ENCODE measurements around the gene GJD3. TPM values are rescaled to one million over a fixed set of nuclear protein-coding genes. Genes with fewer than 3 reads are reported as not detected.
A peak's percentile ranks its signal among the peaks of the same experiment; 100 is the strongest.
"Not testable (repeated sequence)": the region's sequence is repeated elsewhere in the genome, so short reads cannot be mapped to it uniquely, and the experiment has no call there.

Gene GJD3, protein sequence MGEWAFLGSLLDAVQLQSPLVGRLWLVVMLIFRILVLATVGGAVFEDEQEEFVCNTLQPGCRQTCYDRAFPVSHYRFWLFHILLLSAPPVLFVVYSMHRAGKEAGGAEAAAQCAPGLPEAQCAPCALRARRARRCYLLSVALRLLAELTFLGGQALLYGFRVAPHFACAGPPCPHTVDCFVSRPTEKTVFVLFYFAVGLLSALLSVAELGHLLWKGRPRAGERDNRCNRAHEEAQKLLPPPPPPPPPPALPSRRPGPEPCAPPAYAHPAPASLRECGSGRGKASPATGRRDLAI
- not detected in 2 replicates for total RNA-seq (2014; rRNA removed; shearing (Covaris generic))

DNA sequence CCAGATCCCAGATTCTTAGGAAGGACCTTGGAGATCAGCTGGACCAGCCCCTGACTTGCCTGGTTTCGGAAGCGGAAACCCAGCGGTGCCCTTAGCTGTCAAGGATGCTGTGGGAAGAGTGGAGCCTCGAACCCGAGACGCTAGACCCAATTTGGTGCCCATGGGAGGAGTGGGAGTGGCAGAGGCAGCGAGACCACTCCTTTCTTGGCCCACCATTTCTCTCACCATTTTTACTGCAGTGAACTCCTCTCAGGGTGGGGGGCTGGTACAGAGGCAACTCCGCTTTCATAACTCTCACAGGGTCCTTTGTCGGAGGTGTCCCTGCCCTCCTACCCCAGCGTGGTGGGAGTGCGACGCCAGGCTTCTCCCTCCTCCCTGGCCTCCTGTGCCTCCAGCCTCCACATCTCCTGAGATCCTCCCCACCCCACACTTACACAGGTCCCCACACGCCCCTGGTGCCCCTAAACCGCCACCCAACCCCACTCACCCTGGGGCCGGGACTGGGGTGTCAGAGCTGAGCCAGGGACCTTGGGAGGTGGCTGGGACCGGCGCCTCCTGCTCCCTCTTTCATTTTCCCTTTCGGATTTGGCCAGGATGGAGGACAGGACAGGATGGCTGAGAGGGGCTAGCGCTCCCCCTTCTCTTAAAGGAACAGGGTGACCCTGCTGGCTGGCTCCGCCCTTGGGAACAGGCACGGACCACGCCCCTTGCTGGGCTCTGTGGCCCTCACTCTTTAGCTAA, at the start of gene GJD3:
Gene GJD3 (minus strand): TSS at position 617 of the 741 bp plus-strand sequence. CDS start 922 bp downstream, outside the sequence.
- no peak for DNase-seq (ENCODE audit: low read depth)

DNA sequence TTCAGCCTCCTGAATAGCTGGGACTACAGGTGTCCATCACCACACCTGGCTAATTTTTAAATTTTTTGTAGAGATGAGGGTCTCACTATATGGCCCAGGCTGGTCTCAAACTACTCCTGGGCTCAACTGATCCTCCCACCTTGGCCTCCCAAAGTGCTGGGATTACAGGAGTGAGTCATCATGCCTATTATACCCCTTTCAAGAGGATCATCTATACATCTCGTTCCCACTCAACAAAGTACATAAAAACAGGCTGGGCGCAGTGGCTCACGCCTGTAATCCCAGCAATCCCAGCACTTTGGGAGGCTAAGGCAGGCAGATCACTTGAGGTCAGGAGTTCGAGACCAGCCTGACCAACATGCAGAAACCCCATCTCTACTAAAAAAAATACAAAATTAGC, 49.8 kb upstream of the GJD3 start:
- not testable (repeated sequence) for DNase-seq (ENCODE audit: low read depth)

DNA sequence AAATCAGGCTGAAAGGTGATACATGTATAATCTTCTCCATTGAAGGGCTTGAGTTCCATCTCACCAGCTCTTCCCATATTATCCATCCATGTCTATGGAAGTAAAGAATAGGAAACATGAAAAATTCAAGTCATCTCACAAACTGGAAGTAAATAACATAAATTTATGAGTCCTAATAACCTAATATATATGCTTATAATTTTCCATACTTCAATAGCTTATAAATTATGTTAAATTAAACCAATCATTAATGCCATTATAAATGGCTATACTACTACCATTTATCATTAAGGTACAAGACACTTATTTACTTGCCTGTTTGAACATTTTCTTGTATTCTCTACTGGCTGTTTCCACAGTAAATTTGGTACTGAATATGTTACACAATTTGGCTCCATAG, 48.3 kb upstream of the GJD3 start:
- DNase-seq (ENCODE audit: low read depth): no peak

DNA sequence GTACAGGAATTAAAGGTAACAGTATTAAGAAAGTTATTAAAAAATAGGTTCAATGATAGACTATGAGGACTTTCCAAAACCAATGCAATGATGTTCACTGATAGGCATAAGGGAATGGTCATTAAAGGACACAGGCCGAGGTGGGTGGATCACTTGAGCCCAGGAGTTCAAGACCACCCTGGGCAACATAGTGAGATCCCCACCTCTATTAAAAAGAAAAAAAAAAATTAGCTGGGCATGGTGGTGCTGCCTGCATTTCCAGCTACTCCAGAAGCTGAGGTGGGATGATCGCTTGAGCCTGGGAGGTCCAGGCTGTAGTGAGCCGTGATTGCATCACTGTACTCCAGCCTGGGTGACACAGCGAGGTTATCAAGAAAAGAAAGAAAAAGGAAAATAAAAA, 47.3 kb upstream of the GJD3 start:
- no peak for DNase-seq (ENCODE audit: low read depth)

DNA sequence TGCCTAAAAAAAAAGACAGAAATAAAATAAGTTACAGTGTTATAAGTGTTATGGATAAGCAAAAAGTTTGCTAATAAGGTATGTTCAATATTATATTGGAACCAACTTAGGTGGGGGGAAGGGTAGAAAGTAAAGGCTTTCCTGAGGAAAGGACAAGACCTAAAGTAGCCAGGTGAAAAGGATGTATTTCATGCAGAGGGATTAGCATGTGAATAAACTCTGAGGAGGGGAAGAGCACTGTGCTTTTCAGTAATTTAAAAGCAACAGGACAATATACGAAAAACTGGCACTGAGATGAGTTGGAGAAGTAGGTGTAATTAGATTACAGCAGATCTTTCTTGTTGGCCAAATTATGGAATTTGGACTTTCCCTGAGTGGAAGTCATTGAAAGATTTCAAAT, 45.5 kb upstream of the GJD3 start:
- no peak for DNase-seq (ENCODE audit: low read depth)

DNA sequence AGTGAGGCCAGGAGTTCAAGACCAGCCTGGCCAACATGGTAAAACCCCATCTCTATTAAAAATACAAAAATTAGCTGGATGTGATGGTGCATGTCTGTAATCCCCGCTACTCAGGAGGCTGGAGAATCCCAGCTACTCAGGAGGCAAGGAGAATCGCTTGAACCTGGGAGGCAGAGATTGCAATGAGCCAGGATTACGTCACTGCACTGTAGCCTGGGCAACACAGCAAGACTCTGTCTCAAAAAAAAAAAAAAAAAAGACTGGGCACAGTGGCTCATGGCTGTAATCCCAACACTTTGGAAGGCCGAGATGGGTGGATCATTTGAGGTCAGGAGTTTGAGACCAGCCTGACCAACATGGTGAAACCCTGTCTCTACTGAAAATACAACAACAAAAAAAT, 45.0 kb upstream of the GJD3 start:
- not testable (repeated sequence) for DNase-seq (ENCODE audit: low read depth)

DNA sequence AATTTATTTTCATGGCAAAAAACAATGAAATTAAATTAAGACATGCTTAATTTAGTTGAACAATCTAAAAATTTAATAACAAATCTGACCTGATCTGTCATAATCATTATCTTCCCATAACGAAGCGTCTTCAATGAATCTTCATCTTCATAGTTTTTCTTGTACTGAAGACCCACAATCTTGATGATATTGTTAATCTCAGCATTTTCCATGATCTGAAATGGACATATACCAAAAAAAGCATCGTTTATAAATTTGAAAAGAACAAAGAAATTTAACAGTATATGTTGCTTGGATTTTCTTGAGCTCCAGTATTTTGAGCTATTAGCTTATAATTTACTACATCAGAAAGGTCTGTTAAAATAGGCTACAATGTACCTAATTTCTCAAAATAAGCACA, 42.9 kb upstream of the GJD3 start:
- no peak for DNase-seq (ENCODE audit: low read depth)

DNA sequence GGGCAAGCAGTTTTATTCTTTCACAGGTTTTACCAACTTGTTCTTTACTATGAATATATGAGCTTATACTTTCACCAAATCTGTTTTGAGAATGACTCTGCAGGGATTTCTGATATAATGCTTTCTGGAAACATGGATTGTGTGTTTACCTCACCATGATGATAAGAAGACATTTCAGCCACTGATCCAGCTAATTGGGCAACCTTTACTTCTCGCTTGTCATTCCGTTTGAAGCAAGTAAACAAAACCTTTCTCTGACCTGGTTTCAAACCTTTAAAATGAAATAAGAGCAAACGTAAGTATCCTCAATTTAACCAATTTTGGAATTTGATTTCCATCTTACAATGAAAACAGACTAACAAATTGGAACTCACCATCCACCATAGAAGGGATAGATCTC, 39.5 kb upstream of the GJD3 start:
- DNase-seq (ENCODE audit: low read depth): no peak

DNA sequence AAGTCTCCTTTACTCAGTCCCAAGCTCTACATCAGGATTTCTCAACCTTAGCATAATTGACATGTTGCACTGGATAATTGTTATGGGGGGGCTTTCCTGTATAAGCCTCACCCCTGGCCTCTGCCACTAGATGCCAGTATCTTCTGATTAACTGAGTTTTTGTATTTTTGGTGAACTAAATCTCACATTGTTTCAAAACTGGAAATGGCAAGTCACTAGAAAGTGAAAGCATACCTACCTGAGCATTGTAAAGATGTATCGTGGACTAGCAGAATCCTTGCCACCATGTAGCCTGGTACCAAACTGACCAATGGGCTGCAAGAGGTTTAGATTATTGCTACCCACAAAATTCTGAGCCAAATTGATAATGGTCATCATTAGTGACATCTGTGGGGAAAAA, 38.1 kb upstream of the GJD3 start:
- no peak for DNase-seq (ENCODE audit: low read depth)

DNA sequence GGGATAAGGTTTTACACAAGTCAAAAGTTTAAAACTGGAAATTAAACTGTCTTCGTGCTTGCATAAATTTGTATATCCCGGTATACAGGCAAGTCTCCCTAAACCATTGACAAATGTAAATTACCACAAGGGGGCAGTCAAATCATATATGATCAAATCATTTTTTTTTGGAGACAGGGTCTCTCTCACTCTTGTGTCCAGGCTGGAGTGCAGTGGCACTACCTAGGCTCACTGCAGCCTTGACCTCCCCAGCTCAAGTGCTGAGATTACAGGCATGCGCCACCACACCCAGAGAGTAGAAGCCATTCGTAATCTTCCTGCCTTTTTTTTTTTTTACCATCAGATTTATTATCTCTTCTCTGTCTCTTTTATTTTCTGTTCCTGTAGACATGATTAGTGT, 34.6 kb upstream of the GJD3 start:
- DNase-seq (ENCODE audit: low read depth): peak; percentile 50

DNA sequence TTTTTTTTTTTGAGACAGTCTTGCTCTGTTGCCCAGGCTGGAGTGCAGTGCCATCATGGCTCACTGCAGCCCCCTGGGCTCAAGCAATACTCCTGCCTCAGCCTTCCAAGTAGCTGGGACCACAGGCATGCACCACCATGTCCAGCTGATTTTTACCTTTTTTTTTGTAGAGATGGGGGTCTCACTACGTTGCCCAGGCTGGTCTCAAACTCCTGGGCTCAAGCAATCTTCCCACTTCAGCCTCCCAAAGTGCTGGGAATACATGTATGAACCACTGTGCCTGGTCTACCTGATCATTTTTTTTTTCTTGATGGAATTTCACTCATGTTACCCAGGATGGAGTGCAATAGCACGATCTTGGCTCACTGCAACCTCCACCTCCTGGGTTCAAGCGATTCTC, 22.0 kb upstream of the GJD3 start:
- not testable (repeated sequence) for DNase-seq (ENCODE audit: low read depth)

DNA sequence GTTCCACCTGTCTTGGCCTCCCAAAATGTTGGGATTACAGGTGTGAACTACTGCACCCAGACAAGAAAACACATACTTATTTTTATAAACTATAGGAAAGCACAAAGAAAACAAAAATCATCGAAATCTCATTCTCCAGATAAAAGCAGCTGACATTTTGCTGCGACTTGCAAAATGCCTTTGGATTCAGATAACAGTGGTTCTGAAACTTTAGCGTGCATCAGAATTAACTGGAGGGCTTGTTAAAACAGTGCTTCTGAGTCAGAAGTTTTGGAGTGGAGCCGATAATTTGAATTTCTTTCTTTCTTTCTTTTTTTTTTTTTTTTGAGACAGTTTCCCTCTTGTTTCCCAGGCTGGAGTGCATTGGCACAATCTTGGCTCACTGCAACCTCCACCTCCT, 17.7 kb upstream of the GJD3 start:
- DNase-seq (ENCODE audit: low read depth): no peak

DNA sequence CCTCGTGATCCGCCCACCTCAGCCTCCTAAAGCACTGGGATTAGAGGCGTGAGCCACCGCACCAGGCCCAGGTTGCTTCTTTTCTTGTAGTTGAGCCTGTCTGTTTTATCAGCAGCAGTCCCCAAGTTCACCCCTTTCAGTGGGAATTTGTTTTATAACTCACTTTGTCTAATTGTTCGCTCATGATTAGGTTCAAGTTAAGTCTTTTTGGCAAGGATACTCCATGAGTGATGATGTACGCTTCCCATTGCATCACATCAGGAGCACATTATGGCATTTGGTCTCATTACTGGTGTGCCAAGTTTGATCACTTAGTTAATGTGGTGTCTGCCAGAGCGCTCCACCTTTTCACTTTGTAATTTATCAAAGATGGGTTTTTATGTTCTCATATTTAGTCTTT, 14.4 kb upstream of the GJD3 start:
- DNase-seq (ENCODE audit: low read depth): no peak

DNA sequence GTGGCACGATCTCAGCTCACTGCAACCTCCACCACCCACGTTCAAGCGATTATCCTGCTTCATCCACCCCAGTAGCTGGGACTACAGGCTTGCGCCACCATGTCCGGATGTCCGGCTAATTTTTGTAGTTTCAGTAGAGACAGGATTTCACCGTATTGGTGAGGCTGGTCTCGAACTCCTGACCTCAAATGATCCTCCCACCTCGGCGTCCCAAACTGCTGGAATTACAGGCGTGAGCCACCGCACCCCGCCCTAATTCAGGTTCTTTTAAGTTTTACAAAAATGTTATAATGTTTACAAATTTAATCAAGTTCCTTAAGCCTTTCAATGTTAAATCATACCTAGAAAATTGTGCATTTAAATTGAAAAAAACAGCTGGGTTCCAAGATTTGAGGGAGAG, 13.3 kb upstream of the GJD3 start:
- no peak for DNase-seq (ENCODE audit: low read depth)

DNA sequence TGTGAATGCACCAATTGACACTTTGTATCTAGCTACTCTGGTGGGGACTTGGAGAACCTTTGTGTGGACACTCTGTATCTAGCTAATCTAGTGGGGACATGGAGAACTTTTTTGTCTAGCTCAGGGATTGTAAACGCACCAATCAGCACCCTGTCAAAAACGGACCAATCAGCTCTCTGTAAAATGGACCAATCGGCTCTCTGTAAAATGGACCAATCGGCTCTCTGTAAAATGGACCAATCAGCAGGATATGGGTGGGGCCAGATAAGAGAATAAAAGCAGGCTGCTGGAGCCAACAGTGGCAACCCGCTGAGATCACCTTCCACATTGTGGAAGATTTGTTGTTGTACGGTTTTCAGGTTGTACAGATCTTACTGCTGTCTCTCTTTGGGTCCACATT, 12.0 kb upstream of the GJD3 start:
- DNase-seq (ENCODE audit: low read depth): not testable (repeated sequence)

DNA sequence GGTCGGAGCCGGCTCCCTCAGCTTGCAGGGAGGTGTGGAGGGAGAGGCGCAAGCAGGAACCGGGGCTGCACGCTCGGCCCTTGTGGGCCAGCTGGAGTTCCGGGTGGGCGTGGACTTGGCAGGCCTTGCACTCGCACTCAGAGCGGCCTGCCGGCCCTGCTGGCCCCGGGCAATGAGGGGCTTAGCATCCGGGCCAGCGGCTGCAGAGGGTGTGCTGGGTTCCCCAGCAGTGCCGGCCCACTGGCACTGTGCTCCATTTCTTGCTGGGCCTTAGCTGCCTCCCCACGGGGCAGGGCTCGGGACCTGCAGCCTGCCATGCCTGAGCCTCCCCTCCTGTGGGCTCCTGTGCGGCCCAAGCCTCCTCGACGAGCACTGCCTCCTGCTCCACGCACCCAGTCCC, 11.2 kb upstream of the GJD3 start:
- not testable (repeated sequence) for DNase-seq (ENCODE audit: low read depth)

DNA sequence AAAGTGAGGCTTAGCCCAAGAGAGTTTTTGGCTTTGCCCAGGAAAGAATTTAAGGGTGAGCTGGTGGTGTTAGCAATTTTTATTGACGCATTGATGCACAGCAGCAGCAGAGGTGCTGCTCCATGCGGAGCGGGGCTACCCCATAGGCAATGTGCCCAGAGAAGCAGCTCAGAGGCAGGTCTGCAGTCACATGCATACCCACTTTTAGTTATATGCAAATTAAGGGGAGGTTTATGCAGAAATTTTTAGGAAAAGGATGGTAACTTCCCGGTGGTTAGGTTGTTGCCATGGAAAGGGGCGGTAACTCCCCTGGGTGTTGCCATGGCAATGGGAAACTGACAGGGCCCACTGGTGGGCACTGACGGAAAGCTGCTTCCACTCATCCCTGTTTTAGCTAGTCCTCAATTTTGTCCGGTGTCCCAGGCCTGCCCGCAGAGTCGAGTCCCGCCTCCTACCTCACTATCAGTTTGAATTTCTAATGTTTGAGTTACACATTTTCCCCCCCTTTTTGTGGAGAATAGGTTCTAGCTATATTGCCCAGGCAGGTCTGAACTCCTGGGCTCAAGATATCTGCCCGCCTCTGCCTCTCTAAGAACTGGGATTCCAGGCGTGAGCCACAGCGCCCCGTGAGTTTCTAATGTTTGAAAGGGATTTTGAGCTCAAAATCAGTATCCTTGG, 10.4 kb upstream of the GJD3 start:
- DNase-seq (ENCODE audit: low read depth): no peak

DNA sequence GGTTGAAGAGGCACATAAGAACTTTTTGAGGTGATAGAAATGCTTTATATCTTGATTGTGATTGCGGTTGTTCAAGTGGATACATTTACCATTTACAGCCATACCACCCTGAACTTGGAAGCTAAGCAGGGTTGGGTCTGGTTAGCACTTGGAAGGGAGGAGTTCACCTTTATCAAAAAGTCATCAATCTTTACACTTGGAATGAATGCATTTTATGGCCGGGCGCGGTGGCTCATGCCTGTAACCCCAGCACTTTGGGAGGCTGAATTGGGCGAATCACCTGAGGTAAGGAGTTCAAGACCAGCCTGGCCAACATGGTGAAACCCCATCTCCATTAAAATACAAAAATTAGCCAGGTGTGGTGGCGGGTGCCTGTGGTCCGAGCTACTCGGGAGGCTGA, 9.5 kb upstream of the GJD3 start:
- DNase-seq (ENCODE audit: low read depth): no peak

DNA sequence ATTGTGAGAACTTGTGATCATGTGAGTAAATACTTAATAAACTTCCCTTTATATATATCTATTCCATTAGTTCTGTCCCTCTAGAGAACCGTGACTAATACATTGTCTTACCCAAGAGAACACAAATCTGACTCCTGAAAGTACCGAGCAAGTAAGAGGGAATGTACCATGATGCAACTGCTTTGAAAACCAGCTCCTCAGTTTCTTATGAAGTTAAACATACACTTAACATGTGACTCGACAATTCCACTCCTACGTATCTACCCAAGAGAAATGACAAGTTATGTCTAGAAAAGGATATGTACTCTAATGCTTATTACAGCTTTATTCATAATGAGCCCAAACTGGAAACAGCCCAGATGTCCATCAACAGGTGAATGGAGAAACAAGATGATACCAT, 8.8 kb upstream of the GJD3 start:
- DNase-seq (ENCODE audit: low read depth): peak; percentile 46

DNA sequence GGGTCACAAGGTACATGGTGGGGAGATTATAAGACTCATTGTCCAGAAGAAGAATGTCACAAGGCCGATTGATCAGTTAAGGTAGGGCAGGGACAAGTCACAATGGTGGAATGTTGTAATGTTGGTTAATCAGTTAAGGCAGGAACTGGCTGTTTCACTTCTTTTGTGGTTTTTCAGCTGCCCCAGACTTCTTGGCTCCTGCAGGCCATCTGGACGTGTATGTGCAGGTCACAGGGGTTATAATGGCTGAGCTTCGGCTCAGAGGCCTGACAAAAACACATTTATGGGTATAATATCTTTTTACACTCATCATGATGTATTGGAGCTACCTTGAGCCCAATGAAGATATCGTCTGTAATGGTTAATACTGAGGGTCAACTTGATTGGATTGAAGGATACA, 8.1 kb upstream of the GJD3 start:
- DNase-seq (ENCODE audit: low read depth): not testable (repeated sequence)

DNA sequence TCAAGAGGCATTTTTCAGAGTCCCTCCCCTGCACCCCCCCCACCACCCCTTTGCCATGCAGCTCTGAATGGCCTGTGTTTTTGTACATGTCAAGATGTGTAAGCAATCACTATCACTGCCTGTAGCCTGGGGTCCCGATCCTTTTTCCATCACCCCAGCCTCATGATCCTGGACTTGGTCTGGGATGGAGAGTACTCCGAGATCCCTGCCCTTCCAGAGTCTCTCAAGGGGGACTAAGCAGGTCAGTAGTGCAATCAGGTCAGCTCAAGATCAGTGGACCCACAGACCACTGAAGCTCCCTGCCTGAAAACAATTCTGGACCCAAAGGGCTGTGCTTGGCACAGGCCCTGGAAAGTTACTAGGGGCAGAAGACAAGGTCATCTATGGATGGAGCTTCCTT, 7.5 kb upstream of the GJD3 start:
- DNase-seq (ENCODE audit: low read depth): no peak

DNA sequence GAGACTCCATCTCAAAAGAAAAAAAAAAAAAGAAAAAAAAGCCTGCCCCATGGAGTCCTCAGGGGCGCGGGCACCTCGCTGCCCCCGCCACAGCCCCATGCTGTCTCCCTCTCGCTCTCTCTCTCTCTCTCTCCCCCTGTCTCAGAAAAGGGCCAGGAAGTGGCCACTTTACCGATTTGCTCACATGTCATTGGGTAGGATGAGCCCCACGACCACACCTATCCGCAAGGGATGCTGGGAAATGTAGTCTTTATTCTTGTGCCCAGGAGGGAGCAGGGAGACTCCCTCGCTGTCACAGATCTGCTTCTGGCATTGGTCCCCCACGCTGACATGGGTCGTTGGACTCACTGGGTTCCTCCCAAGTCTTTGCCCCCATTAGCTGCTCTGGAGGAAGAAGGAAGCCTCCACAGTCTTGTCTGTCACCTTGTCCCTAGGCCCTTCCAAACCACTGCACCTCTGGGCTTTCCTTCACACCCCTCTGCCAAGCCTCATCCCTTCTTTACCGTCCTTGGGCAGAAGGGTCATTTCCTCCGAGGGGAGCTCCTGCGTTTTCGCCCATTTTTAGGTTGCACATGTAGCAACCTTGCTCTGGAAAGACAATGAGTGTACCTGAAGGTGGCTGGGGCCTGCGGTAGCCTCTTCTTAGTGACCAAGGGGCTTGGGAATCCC, 6.9 kb upstream of the GJD3 start:
- DNase-seq (ENCODE audit: low read depth): no peak

Data from M059J (cell line).